ENCODE measurements around the gene ASPSCR1. TPM values are rescaled to one million over a fixed set of nuclear protein-coding genes. Genes with fewer than 3 reads are reported as not detected.

The ASPSCR1 gene
- total and polyA plus RNA-seq, 2 of the 13 experiments (the other 11 are each of a cell fraction or from before 2014, with no cell fraction given): 274 to 314 TPM

DNA sequence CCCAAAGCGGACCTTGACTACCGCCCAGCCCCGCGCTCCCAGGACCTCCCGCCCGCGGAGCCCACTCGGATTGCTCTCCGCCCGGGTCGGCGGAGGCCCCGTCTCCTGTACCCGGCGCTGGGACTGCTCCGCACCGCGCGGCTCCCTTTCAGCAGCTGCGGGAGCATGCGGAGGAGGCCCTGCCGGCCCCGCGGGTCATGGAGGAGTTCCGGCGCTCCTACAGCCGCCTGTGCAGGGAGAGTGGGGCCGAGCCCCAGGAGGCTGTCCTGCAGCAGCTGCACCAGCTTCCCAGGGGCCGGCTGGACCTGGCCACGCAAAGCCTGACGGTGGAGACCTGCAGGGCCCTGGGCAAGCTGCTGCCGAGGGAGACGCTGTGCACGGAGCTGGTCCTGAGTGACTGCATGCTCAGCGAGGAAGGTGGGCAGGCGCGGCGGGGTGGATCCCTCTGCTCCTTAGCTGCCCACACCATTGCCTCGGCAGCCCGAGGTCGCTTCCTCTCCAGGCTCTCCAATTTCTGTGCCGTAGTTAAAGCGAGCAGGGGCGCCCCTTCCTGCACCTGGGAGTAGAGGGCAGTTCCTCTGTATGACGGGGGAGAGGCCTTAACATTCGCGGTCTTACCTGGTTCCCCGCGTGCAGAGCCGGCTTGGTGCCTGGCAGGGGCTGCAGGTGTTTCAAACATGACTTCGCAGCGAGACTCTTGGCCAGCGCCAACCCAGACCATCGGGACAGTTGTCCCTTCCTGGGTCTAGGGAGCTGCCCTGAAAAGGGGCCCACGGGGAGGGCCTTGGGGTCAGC is 46.2 kb downstream of the ASPSCR1 start (continued):
- no peak for TF ChIP-seq ZNF510 (CRISPR knock-in tag; IDR thresholded peaks at IDR 0.05; ENCODE audit: low read depth)
- no peak for TF ChIP-seq ZNF614 (CRISPR knock-in tag; IDR thresholded peaks at IDR 0.05; ENCODE audit: borderline replicate concordance)
- no peak for TF ChIP-seq SNAI1 (CRISPR knock-in tag; IDR thresholded peaks at IDR 0.05; ENCODE audit: borderline replicate concordance)
- TF ChIP-seq, protein P1, sequence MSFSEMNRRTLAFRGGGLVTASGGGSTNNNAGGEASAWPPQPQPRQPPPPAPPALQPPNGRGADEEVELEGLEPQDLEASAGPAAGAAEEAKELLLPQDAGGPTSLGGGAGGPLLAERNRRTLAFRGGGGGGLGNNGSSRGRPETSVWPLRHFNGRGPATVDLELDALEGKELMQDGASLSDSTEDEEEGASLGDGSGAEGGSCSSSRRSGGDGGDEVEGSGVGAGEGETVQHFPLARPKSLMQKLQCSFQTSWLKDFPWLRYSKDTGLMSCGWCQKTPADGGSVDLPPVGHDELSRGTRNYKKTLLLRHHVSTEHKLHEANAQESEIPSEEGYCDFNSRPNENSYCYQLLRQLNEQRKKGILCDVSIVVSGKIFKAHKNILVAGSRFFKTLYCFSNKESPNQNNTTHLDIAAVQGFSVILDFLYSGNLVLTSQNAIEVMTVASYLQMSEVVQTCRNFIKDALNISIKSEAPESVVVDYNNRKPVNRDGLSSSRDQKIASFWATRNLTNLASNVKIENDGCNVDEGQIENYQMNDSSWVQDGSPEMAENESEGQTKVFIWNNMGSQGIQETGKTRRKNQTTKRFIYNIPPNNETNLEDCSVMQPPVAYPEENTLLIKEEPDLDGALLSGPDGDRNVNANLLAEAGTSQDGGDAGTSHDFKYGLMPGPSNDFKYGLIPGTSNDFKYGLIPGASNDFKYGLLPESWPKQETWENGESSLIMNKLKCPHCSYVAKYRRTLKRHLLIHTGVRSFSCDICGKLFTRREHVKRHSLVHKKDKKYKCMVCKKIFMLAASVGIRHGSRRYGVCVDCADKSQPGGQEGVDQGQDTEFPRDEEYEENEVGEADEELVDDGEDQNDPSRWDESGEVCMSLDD (CRISPR knock-in tag; IDR thresholded peaks at IDR 0.05; ENCODE audit: borderline replicate concordance): no peak
- no peak for TF ChIP-seq ZBTB43 (CRISPR knock-in tag; conservative IDR thresholded peaks at IDR 0.05)
- no peak for TF ChIP-seq DR1 (CRISPR knock-in tag; IDR thresholded peaks at IDR 0.05)
- no peak for TF ChIP-seq IKZF1 (IDR thresholded peaks at IDR 0.05)
- no peak for TF ChIP-seq CREB1 (IDR thresholded peaks at IDR 0.05)
- TF ChIP-seq CREB1 (CRISPR knock-in tag; IDR thresholded peaks at IDR 0.05): no peak
- TF ChIP-seq GATA4 (IDR thresholded peaks at IDR 0.05; ENCODE audit: borderline replicate concordance, low read depth): no peak
- TF ChIP-seq PITX1 (CRISPR knock-in tag; IDR thresholded peaks at IDR 0.05): 0 out of 2 replicates have a peak, but pooled peaks have one; percentile 1
- TF ChIP-seq KDM3A (CRISPR knock-in tag; IDR thresholded peaks at IDR 0.05; ENCODE audit: low read depth): peak; percentile 65; the same call in 1 of the 2 replicates
- no peak for TF ChIP-seq ZNF781 (CRISPR knock-in tag; IDR thresholded peaks at IDR 0.05; ENCODE audit: borderline replicate concordance, not compliant biosample characterization)
- TF ChIP-seq ZFP62 (CRISPR knock-in tag; IDR thresholded peaks at IDR 0.05): no peak
- TF ChIP-seq ZNF354B (CRISPR knock-in tag; IDR thresholded peaks at IDR 0.05): 0 out of 2 replicates have a peak, but pooled peaks have one; percentile 59
- TF ChIP-seq POLR2A (IDR thresholded peaks at IDR 0.05; ENCODE audit: insufficient read depth in 1 of 2, low read depth in 2 of 2, low read length in 2 of 2): no peak
- TF ChIP-seq, protein P2, sequence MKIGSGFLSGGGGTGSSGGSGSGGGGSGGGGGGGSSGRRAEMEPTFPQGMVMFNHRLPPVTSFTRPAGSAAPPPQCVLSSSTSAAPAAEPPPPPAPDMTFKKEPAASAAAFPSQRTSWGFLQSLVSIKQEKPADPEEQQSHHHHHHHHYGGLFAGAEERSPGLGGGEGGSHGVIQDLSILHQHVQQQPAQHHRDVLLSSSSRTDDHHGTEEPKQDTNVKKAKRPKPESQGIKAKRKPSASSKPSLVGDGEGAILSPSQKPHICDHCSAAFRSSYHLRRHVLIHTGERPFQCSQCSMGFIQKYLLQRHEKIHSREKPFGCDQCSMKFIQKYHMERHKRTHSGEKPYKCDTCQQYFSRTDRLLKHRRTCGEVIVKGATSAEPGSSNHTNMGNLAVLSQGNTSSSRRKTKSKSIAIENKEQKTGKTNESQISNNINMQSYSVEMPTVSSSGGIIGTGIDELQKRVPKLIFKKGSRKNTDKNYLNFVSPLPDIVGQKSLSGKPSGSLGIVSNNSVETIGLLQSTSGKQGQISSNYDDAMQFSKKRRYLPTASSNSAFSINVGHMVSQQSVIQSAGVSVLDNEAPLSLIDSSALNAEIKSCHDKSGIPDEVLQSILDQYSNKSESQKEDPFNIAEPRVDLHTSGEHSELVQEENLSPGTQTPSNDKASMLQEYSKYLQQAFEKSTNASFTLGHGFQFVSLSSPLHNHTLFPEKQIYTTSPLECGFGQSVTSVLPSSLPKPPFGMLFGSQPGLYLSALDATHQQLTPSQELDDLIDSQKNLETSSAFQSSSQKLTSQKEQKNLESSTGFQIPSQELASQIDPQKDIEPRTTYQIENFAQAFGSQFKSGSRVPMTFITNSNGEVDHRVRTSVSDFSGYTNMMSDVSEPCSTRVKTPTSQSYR (CRISPR knock-in tag; IDR thresholded peaks at IDR 0.05; ENCODE audit: borderline replicate concordance): no peak
- no peak for TF ChIP-seq SCMH1 (CRISPR knock-in tag; IDR thresholded peaks at IDR 0.05; ENCODE audit: borderline replicate concordance)
- no peak for TF ChIP-seq ZNF530 (CRISPR knock-in tag; IDR thresholded peaks at IDR 0.05; ENCODE audit: low read depth)
- TF ChIP-seq, protein P3, sequence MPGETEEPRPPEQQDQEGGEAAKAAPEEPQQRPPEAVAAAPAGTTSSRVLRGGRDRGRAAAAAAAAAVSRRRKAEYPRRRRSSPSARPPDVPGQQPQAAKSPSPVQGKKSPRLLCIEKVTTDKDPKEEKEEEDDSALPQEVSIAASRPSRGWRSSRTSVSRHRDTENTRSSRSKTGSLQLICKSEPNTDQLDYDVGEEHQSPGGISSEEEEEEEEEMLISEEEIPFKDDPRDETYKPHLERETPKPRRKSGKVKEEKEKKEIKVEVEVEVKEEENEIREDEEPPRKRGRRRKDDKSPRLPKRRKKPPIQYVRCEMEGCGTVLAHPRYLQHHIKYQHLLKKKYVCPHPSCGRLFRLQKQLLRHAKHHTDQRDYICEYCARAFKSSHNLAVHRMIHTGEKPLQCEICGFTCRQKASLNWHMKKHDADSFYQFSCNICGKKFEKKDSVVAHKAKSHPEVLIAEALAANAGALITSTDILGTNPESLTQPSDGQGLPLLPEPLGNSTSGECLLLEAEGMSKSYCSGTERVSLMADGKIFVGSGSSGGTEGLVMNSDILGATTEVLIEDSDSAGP (CRISPR knock-in tag; IDR thresholded peaks at IDR 0.05; ENCODE audit: borderline replicate concordance): peak; percentile 7; the same call in 1 of the 2 replicates
- no peak for TF ChIP-seq ZNF383 (CRISPR knock-in tag; IDR thresholded peaks at IDR 0.05; ENCODE audit: borderline replicate concordance)
